ENCODE results near the gene PPP6R3. TPM values are rescaled to one million over a fixed set of nuclear protein-coding genes. Genes with fewer than 3 reads are reported as not detected.
"Not testable (repeated sequence)": the region's sequence is repeated elsewhere in the genome, so short reads cannot be mapped to it uniquely, and the experiment has no call there.

The PPP6R3 gene
- polyA plus RNA-seq, 1 donor (not counting 4 experiments of a cell fraction or from before 2014, with no cell fraction given): 50.2 TPM

- H3K9me3 ChIP-seq (ENCODE audit: control insufficient read depth, low read depth, low read length): no peaks in the 10 kb centered on the region
- FAIRE-seq: no peak
- H4K20me1 ChIP-seq (ENCODE audit: control insufficient read depth, extremely low read depth, insufficient read depth, low read length): no peaks in the 10 kb centered on the region
- H2AFZ ChIP-seq (ENCODE audit: control insufficient read depth, low read length): no peak overlapping the region
- no peaks in the 10 kb centered on the region for H3K4me1 ChIP-seq (ENCODE audit: control insufficient read depth, extremely low read depth, insufficient read depth, low read length)
- TF ChIP-seq CTCF (optimal IDR thresholded peaks at IDR 0.05 in 1 of 3, IDR thresholded peaks at IDR 0.05 in 1 of 3, conservative IDR thresholded peaks at IDR 0.05 in 1 of 3; ENCODE audit: extremely low read depth in 1 of 3, insufficient read depth in 2 of 3, low read length in 3 of 3): no peak
- no peak for TF ChIP-seq EZH2 (IDR thresholded peaks at IDR 0.05; ENCODE audit: low read length)
- no peak overlapping the region for H3K9ac ChIP-seq (ENCODE audit: control insufficient read depth, extremely low read depth, insufficient read depth, low read length)
- H3K27me3 ChIP-seq (ENCODE audit: control insufficient read depth, extremely low read depth, insufficient read depth, low read length): no peaks in the 10 kb centered on the region
- H3K79me2 ChIP-seq (ENCODE audit: control insufficient read depth, insufficient read depth, low read length): peaks cover 49% of the 10 kb centered on the region
- H3K4me3 ChIP-seq (ENCODE audit: control insufficient read depth in 2 of 3, extremely low read depth in 1 of 3, insufficient read depth in 2 of 3, low read depth in 1 of 3, low read length in 3 of 3): no peak overlapping the region
- peaks cover 4 to 15% of the 10 kb centered on the region in 2 experiments for H3K36me3 ChIP-seq (ENCODE audit: control insufficient read depth in 2 of 2, extremely low read depth in 1 of 2, insufficient read depth in 2 of 2, low read length in 2 of 2)
- H3K9me1 ChIP-seq (ENCODE audit: control insufficient read depth, extremely low read depth, insufficient read depth, low read length): no peaks in the 10 kb centered on the region
- H3K4me2 ChIP-seq (ENCODE audit: control insufficient read depth, extremely low read depth, insufficient read depth, low read depth, low read length): no peak overlapping the region
- DNase-seq (ENCODE audit: low read depth, low spot score): no peak
- dilution Hi-C loops (cut with MboI; ENCODE audit: extremely low pct_ligation_motif_present, low sequenced_read_pairs): no loop called here
- no peak overlapping the region for H3K27ac ChIP-seq (ENCODE audit: control insufficient read depth, insufficient read depth, low read length)
Measured at GRCh38 chr11:68538025-68538424, 77.5 kb downstream of the PPP6R3 start.

- dilution Hi-C loops (cut with MboI; ENCODE audit: extremely low pct_ligation_motif_present, low sequenced_read_pairs): no loop called here
- H3K4me3 ChIP-seq (ENCODE audit: control insufficient read depth in 2 of 3, extremely low read depth in 1 of 3, insufficient read depth in 2 of 3, low read depth in 1 of 3, low read length in 3 of 3): no peak overlapping the region
- no peaks in the 10 kb centered on the region for H4K20me1 ChIP-seq (ENCODE audit: control insufficient read depth, extremely low read depth, insufficient read depth, low read length)
- no peak overlapping the region for H2AFZ ChIP-seq (ENCODE audit: control insufficient read depth, low read length)
- peaks cover 50% of the 10 kb centered on the region for H3K79me2 ChIP-seq (ENCODE audit: control insufficient read depth, insufficient read depth, low read length)
- H3K27ac ChIP-seq (ENCODE audit: control insufficient read depth, insufficient read depth, low read length): no peak overlapping the region
- FAIRE-seq: no peak
- H3K4me1 ChIP-seq (ENCODE audit: control insufficient read depth, extremely low read depth, insufficient read depth, low read length): no peaks in the 10 kb centered on the region
- H3K9me1 ChIP-seq (ENCODE audit: control insufficient read depth, extremely low read depth, insufficient read depth, low read length): peaks cover 3% of the 10 kb centered on the region
- H3K9ac ChIP-seq (ENCODE audit: control insufficient read depth, extremely low read depth, insufficient read depth, low read length): no peak overlapping the region
- no peaks in the 10 kb centered on the region for H3K27me3 ChIP-seq (ENCODE audit: control insufficient read depth, extremely low read depth, insufficient read depth, low read length)
- H3K36me3 ChIP-seq (ENCODE audit: control insufficient read depth in 2 of 2, extremely low read depth in 1 of 2, insufficient read depth in 2 of 2, low read length in 2 of 2): peaks cover 13 to 16% of the 10 kb centered on the region in 2 experiments
- DNase-seq (ENCODE audit: low read depth, low spot score): no peak
- no peaks in the 10 kb centered on the region for H3K9me3 ChIP-seq (ENCODE audit: control insufficient read depth, low read depth, low read length)
- TF ChIP-seq CTCF (optimal IDR thresholded peaks at IDR 0.05 in 1 of 3, IDR thresholded peaks at IDR 0.05 in 1 of 3, conservative IDR thresholded peaks at IDR 0.05 in 1 of 3; ENCODE audit: extremely low read depth in 1 of 3, insufficient read depth in 2 of 3, low read length in 3 of 3) (no peak), EZH2 (IDR thresholded peaks at IDR 0.05; ENCODE audit: low read length) (no peak)
- H3K4me2 ChIP-seq (ENCODE audit: control insufficient read depth, extremely low read depth, insufficient read depth, low read depth, low read length): no peak overlapping the region
Measured at GRCh38 chr11:68539395-68539794, 78.8 kb downstream of the PPP6R3 start.

GRCh38 chr11:68540504-68540903 lies 80.0 kb downstream of the PPP6R3 start:
- H3K36me3 ChIP-seq (ENCODE audit: control insufficient read depth in 2 of 2, extremely low read depth in 1 of 2, insufficient read depth in 2 of 2, low read length in 2 of 2): peaks cover 16% of the 10 kb centered on the region in 2 experiments
- dilution Hi-C loops (cut with MboI; ENCODE audit: extremely low pct_ligation_motif_present, low sequenced_read_pairs); H3K4me2 ChIP-seq (ENCODE audit: control insufficient read depth, extremely low read depth, insufficient read depth, low read depth, low read length); FAIRE-seq; H3K27me3 ChIP-seq (ENCODE audit: control insufficient read depth, extremely low read depth, insufficient read depth, low read length); H4K20me1 ChIP-seq (ENCODE audit: control insufficient read depth, extremely low read depth, insufficient read depth, low read length); H3K4me3 ChIP-seq (ENCODE audit: control insufficient read depth in 2 of 3, extremely low read depth in 1 of 3, insufficient read depth in 2 of 3, low read depth in 1 of 3, low read length in 3 of 3); H3K9ac ChIP-seq (ENCODE audit: control insufficient read depth, extremely low read depth, insufficient read depth, low read length); H3K4me1 ChIP-seq (ENCODE audit: control insufficient read depth, extremely low read depth, insufficient read depth, low read length); H3K9me1 ChIP-seq (ENCODE audit: control insufficient read depth, extremely low read depth, insufficient read depth, low read length); H3K9me3 ChIP-seq (ENCODE audit: control insufficient read depth, low read depth, low read length); H3K27ac ChIP-seq (ENCODE audit: control insufficient read depth, insufficient read depth, low read length); DNase-seq (ENCODE audit: low read depth, low spot score); H2AFZ ChIP-seq (ENCODE audit: control insufficient read depth, low read length): not testable (repeated sequence)
- H3K79me2 ChIP-seq (ENCODE audit: control insufficient read depth, insufficient read depth, low read length): peaks cover 41% of the 10 kb centered on the region
